HCT116 (cell line): ENCODE measurements around the gene NPC2. TPM values are rescaled to one million over a fixed set of nuclear protein-coding genes. Genes with fewer than 3 reads are reported as not detected.
A peak's percentile ranks its signal among the peaks of the same experiment; 100 is the strongest.

Experiments used
- ATAC-seq: fragments of 200-7000 bp; cut with Tn5 transposase; 2 replicates; pipeline ENCODE4 v1.9.1; 2020; ENCODE audit warnings: mild to moderate bottlenecking, moderate library complexity
- BruUV-seq: library from RNA; stranded (reverse); fragments of 400-500 nt; replicated peaks from 2 replicates; lab custom pipeline; 2021; lab: Mats Ljungman, UMichigan
- CTCF ChIA-PET: fragments of 300-600 bp; sonication (Branson Sonifier 250); formaldehyde crosslinking; loops from one replicate; lab custom pipeline; 2021; ENCODE audit warnings: antibody characterized with exemption; lab: Charles Lee
- POLR2A ChIA-PET: fragments of 300-600, 350-600 bp; sonication (Branson Sonifier 250); formaldehyde crosslinking; loops from one replicate; lab custom pipeline; 2021; ENCODE audit warnings: antibody characterized with exemption; lab: Charles Lee
- RAD21 ChIA-PET, 2 experiments: fragments of 300-600 bp; sonication (Branson Sonifier 250); formaldehyde crosslinking; loops; one replicate each; lab custom pipeline; 2023; ENCODE audit warnings: low total read pairs in 2 of 2; ENCODE audit not compliant: uncharacterized antibody in 2 of 2, unreplicated experiment in 2 of 2, low non-redundant PET in 1 of 2; lab: Charles Lee
- DNase-seq: peaks from one replicate; pipeline ENCODE4 v3.0.0-alpha.2; 2010; ENCODE audit warnings: low read depth, low spot score
- H2AFZ ChIP-seq: fragments of 200-600 bp; shearing (Covaris generic), sonication (generic); 2 replicates; pipeline ENCODE4 v1.6.1; 2017; ENCODE audit warnings: low read depth, mixed run types, mixed read lengths, antibody characterized with exemption, low read length; ENCODE audit not compliant: poor library complexity, severe bottlenecking
- H3K27ac ChIP-seq: 2 replicates; pipeline ENCODE4 v1.5.1; 2012; ENCODE audit warnings: low read depth, low read length
- H3K27me3 ChIP-seq: fragments of 200-600 bp; sonication (generic); 2 replicates; pipeline ENCODE4 v1.6.1; 2016; ENCODE audit warnings: mixed run types, low read length, mixed read lengths; ENCODE audit not compliant: insufficient read depth
- H3K36me3 ChIP-seq, 2 experiments: fragments of 200-500 bp in 1 of 2; fragments of 200-600 bp in 1 of 2; sonication (Bioruptor generic) in 1 of 2; sonication (generic) in 1 of 2; 2 replicates each; pipeline versions ENCODE4 v1.5.1 to v1.6.1; 2014 to 2016; ENCODE audit warnings: low read length in 2 of 2, inconsistent platforms in 1 of 2, mixed read lengths in 1 of 2, mixed run types in 1 of 2; ENCODE audit not compliant: insufficient read depth in 2 of 2, control insufficient read depth in 1 of 2
- H3K4me1 ChIP-seq, 2 experiments: fragments of 200-600 bp in 1 of 2; sonication (generic) in 1 of 2; 2 replicates each; pipeline versions ENCODE4 v1.5.1 to v1.6.1; 2012 to 2017; ENCODE audit warnings: low read length in 2 of 2, inconsistent platforms in 1 of 2, mild to moderate bottlenecking in 1 of 2, mixed read lengths in 1 of 2, mixed run types in 1 of 2, moderate library complexity in 1 of 2; ENCODE audit not compliant: insufficient read depth in 2 of 2, control insufficient read depth in 1 of 2
- H3K4me2 ChIP-seq: fragments of 200-600 bp; sonication (generic); 2 replicates; pipeline ENCODE4 v1.6.1; 2017; ENCODE audit warnings: mixed run types, low read length, mixed read lengths
- H3K4me3 ChIP-seq, 2 experiments: fragments of 200-600 bp in 1 of 2; sonication (generic) in 1 of 2; replicated peaks in 1 of 2; 2 replicates each; pipeline ENCODE4 v1.5.1; 2011 to 2016; ENCODE audit warnings: low read length in 2 of 2, control low read depth in 1 of 2, low read depth in 1 of 2, mild to moderate bottlenecking in 1 of 2, mixed read lengths in 1 of 2, mixed run types in 1 of 2
- H3K79me2 ChIP-seq: fragments of 200-600 bp; sonication (generic); 2 replicates; pipeline ENCODE4 v1.6.1; 2017; ENCODE audit warnings: mild to moderate bottlenecking, mixed run types, low read length, moderate library complexity, mixed read lengths; ENCODE audit not compliant: insufficient read depth
- H3K9ac ChIP-seq: fragments of 200-600 bp; sonication (generic); 2 replicates; pipeline ENCODE4 v1.6.1; 2016; ENCODE audit warnings: low read length, mixed read lengths
- H3K9me2 ChIP-seq: fragments of 200-600 bp; sonication (generic), shearing (Covaris generic); 2 replicates; pipeline ENCODE4 v1.6.1; 2017; ENCODE audit warnings: mixed run types, mild to moderate bottlenecking, moderate library complexity; ENCODE audit not compliant: insufficient read depth
- H3K9me3 ChIP-seq, 2 experiments: fragments of 200-500 bp in 1 of 2; fragments of 200-600 bp in 1 of 2; sonication (Bioruptor generic) in 1 of 2; sonication (generic) in 1 of 2; 2 replicates each; pipeline ENCODE4 v1.6.1; 2014 to 2017; ENCODE audit warnings: low read length in 2 of 2, mixed read lengths in 2 of 2, inconsistent platforms in 1 of 2, low read depth in 1 of 2, mild to moderate bottlenecking in 1 of 2, mixed run types in 1 of 2, moderate library complexity in 1 of 2; ENCODE audit not compliant: control insufficient read depth in 1 of 2, insufficient read depth in 1 of 2
- H4K20me1 ChIP-seq: fragments of 200-600 bp; sonication (generic), shearing (Covaris generic); 2 replicates; pipeline ENCODE4 v1.6.1; 2017; ENCODE audit warnings: mixed run types, mild to moderate bottlenecking, moderate library complexity; ENCODE audit not compliant: insufficient read depth
- CBX3 ChIP-seq: IDR thresholded peaks from 2 replicates; pipeline ENCODE4 v1.6.1; 2012; ENCODE audit warnings: low read depth
- CTCF ChIP-seq, 3 experiments: fragments of 200-600 bp in 1 of 3; sonication (generic) in 1 of 3; IDR thresholded peaks in 2 of 3; conservative IDR thresholded peaks in 1 of 3; 2 replicates each; pipeline ENCODE4 v1.5.1; 2012 to 2017; ENCODE audit warnings: low read depth in 2 of 3, low read length in 2 of 3, antibody characterized with exemption in 1 of 3, borderline replicate concordance in 1 of 3, control low read depth in 1 of 3, mild to moderate bottlenecking in 1 of 3, mixed read lengths in 1 of 3, mixed run types in 1 of 3, moderate library complexity in 1 of 3; ENCODE audit not compliant: insufficient read depth in 1 of 3
- EGR1 ChIP-seq: IDR thresholded peaks from 2 replicates; pipeline ENCODE4 v1.6.1; 2012; ENCODE audit warnings: low read depth
- ELF1 ChIP-seq: IDR thresholded peaks from 2 replicates; pipeline ENCODE4 v1.6.1; 2012; ENCODE audit warnings: low read depth, borderline replicate concordance
- EZH2phosphoT487 ChIP-seq: fragments of 200-600 bp; IDR thresholded peaks from 2 replicates; pipeline ENCODE4 v1.6.1; 2018; ENCODE audit warnings: antibody characterized with exemption, borderline replicate concordance
- JUND ChIP-seq: IDR thresholded peaks from 2 replicates; pipeline ENCODE4 v1.6.1; 2012
- MAX ChIP-seq: IDR thresholded peaks from 2 replicates; pipeline ENCODE4 v1.6.1; 2012
- POLR2A ChIP-seq: IDR thresholded peaks from 2 replicates; pipeline ENCODE4 v1.7.0; 2011; ENCODE audit warnings: borderline replicate concordance; ENCODE audit not compliant: insufficient read depth, insufficient read length; ENCODE audit errors: extremely low read depth
- RAD21 ChIP-seq: IDR thresholded peaks from 2 replicates; pipeline ENCODE4 v1.6.1; 2012; ENCODE audit warnings: low read depth, mild to moderate bottlenecking
- YY1 ChIP-seq: IDR thresholded peaks from 2 replicates; pipeline ENCODE4 v1.6.1; 2011; ENCODE audit warnings: low read length, low read depth, moderate library complexity, mild to moderate bottlenecking; ENCODE audit not compliant: insufficient replicate concordance; ENCODE audit errors: extremely low read depth
- intact Hi-C: fragments of 100-400 bp; cut with micrococcal nuclease; formaldehyde crosslinking; loops from 2 replicates; pipeline ENCODE4 v1.10.0; 2022
- total RNA-seq: library from RNA; stranded (reverse); gene quantifications from one replicate; pipeline ENCODE4 v1.2.1, GENCODE V29; 2021; ENCODE audit not compliant: unreplicated experiment

Gene NPC2
- total RNA-seq, 1 experiment from 2014 or later = 105 TPM

- peak; percentile 98 for ATAC-seq
- Histone ChIP-seq H2AFZ (no peak overlapping the region), H3K27me3 (no peaks in the 10 kb centered on the region), H3K4me1 (peaks cover 10 to 20% of the 10 kb centered on the region in 2 experiments), H3K4me3 (no peak overlapping the region), H4K20me1 (no peaks in the 10 kb centered on the region), H3K9me3 (no peaks in the 10 kb centered on the region), H3K4me2 (peak overlapping the region; percentile 64), H3K9ac (peak overlapping the region; percentile 33; the same call in 1 of the 2 replicates), H3K36me3 (no peaks in the 10 kb centered on the region), H3K79me2 (no peaks in the 10 kb centered on the region), H3K9me2 (no peaks in the 10 kb centered on the region), H3K27ac (no peak overlapping the region; the same call in 1 of the 2 replicates)
- TF ChIP-seq POLR2A = no peak
- TF ChIP-seq YY1 = no peak
- no peak for TF ChIP-seq MAX
- no peak for TF ChIP-seq EZH2phosphoT487
- TF ChIP-seq EGR1 = no peak
- no peak for TF ChIP-seq ELF1
- TF ChIP-seq JUND = no peak
- TF ChIP-seq RAD21 = peak; percentile 82
- peak; percentile 41 to 73 (median 44); a peak in 5 of 6 replicates for TF ChIP-seq CTCF (IDR thresholded peaks at IDR 0.05 in 2 of 3, conservative IDR thresholded peaks at IDR 0.05 in 1 of 3; ENCODE audit: borderline replicate concordance in 1 of 3, insufficient read depth in 1 of 3, low read depth in 2 of 3, low read length in 2 of 3)
- TF ChIP-seq CBX3 = no peak
- ChIA-PET POLR2A (no interaction called here), CTCF (interaction anchor here (0.6 to 1.1 kb wide), 12 partner anchors 9 to 392 kb away, joined by 3 to 10 read pairs (median 4); partner anchors contain the start of gene RPS6KL1), RAD21 (interaction anchor here (0.9 to 1.5 kb wide), 3 partner anchors 78 to 232 kb away, joined by 3 to 8 read pairs (median 4); partner anchors contain the start of gene YLPM1 (in 1 of the 2))
- intact Hi-C loops = loop anchor here (1.0 kb wide), 1 partner anchor 273 kb away; no protein-coding TSS in a partner anchor
- BruUV-seq = no TSS peak
- peak; percentile 63 for DNase-seq
Measured at GRCh38 chr14:74531467-74531866, 38.4 kb upstream of the NPC2 start.
